HEK293 (cell line): ENCODE data around the gene ANKRD44.

Experiments used
- CTCF ChIA-PET: fragments of 350-600 bp; formaldehyde crosslinking; extraction: SDS; loops from one replicate; lab custom pipeline; 2021; ENCODE audit warnings: antibody characterized with exemption; lab: Yijun Ruan, JAX
- POLR2A ChIA-PET: fragments of 300-600 bp; formaldehyde crosslinking; extraction: SDS; loops from one replicate; lab custom pipeline; 2020; ENCODE audit warnings: antibody characterized with exemption, inconsistent platforms; lab: Yijun Ruan, JAX
- H3K27ac ChIP-seq: fragments of 200-500 bp; sonication (Bioruptor generic); 2 replicates; pipeline ENCODE4 v1.5.1; 2014; ENCODE audit warnings: low read depth, low read length, control low read depth, inconsistent platforms; ENCODE audit errors: extremely low read depth
- H3K36me3 ChIP-seq, 2 experiments: fragments of 200-500 bp in 1 of 2; sonication (Bioruptor generic) in 1 of 2; 1 replicate in 1 of 2; 2 replicates in 1 of 2; pipeline ENCODE4 v1.5.1; 2014 to 2017; ENCODE audit warnings: inconsistent platforms in 2 of 2, low read length in 2 of 2; ENCODE audit not compliant: control insufficient read depth in 2 of 2, insufficient read depth in 1 of 2
- H3K4me1 ChIP-seq: fragments of 200-500 bp; sonication (Bioruptor generic); 2 replicates; pipeline ENCODE4 v1.5.1; 2014; ENCODE audit warnings: mild to moderate bottlenecking, low read length, inconsistent platforms; ENCODE audit not compliant: control insufficient read depth, insufficient read depth
- H3K4me3 ChIP-seq: 2 replicates; pipeline ENCODE4 v1.5.1; 2011; ENCODE audit warnings: low read depth, mild to moderate bottlenecking, control low read depth, low read length, moderate library complexity
- H3K9me3 ChIP-seq: fragments of 200-500 bp; sonication (Bioruptor generic); 2 replicates; pipeline ENCODE4 v1.5.1; 2014; ENCODE audit warnings: low read depth, low read length, inconsistent platforms; ENCODE audit not compliant: control insufficient read depth, insufficient read depth
- CTCF ChIP-seq: fragments of 450-650 bp; formaldehyde crosslinking; IDR thresholded peaks from 2 replicates; pipeline ENCODE4 v1.5.1; 2016; ENCODE audit warnings: missing biosample characterization, missing genetic modification characterization
- HOXC10 ChIP-seq: sonication (generic); formaldehyde crosslinking; IDR thresholded peaks from 2 replicates; pipeline ENCODE4 v1.8.1; 2023; ENCODE audit warnings: mild to moderate bottlenecking, missing genetic modification reagents
- MZF1 ChIP-seq: fragments of 450-650 bp; formaldehyde crosslinking; IDR thresholded peaks from 2 replicates; pipeline ENCODE4 v1.5.1; 2017; ENCODE audit warnings: missing biosample characterization, missing genetic modification characterization, borderline replicate concordance
- SALL2 ChIP-seq: fragments of 450-650 bp; formaldehyde crosslinking; IDR thresholded peaks from 2 replicates; pipeline ENCODE4 v1.5.0; 2017; ENCODE audit warnings: missing biosample characterization, mild to moderate bottlenecking, missing genetic modification characterization, borderline replicate concordance
- SETDB1 ChIP-seq: IDR thresholded peaks from one replicate; pipeline ENCODE4 v1.6.1; 2017; ENCODE audit warnings: mild to moderate bottlenecking, low read length, moderate library complexity, mixed read lengths; ENCODE audit not compliant: insufficient read length
- TRIM28 ChIP-seq: IDR thresholded peaks from 2 replicates; pipeline ENCODE4 v1.6.1; 2011; ENCODE audit warnings: low read length, control low read depth, borderline replicate concordance
- WT1 ChIP-seq: fragments of 450-650 bp; formaldehyde crosslinking; IDR thresholded peaks from 2 replicates; pipeline ENCODE4 v1.5.1; 2016; ENCODE audit warnings: missing biosample characterization, missing genetic modification characterization
- ZBTB48 ChIP-seq: fragments of 450-650 bp; formaldehyde crosslinking; IDR thresholded peaks from 2 replicates; pipeline ENCODE4 v1.5.1; 2016; ENCODE audit warnings: missing biosample characterization, missing genetic modification characterization
- ZBTB6 ChIP-seq: fragments of 450-650 bp; formaldehyde crosslinking; IDR thresholded peaks from 2 replicates; pipeline ENCODE4 v1.5.1; 2017; ENCODE audit warnings: missing biosample characterization, missing genetic modification characterization
- ZEB2 ChIP-seq: fragments of 450-650 bp; formaldehyde crosslinking; IDR thresholded peaks from 2 replicates; pipeline ENCODE4 v1.5.1; 2016; ENCODE audit warnings: missing biosample characterization, missing genetic modification characterization
- ZFP69B ChIP-seq: fragments of 450-650 bp; formaldehyde crosslinking; IDR thresholded peaks from 2 replicates; pipeline ENCODE4 v1.5.1; 2016; ENCODE audit warnings: missing biosample characterization, missing genetic modification characterization
- ZNF175 ChIP-seq: fragments of 450-650 bp; formaldehyde crosslinking; IDR thresholded peaks from 2 replicates; pipeline ENCODE4 v1.5.1; 2016; ENCODE audit warnings: missing biosample characterization, missing genetic modification characterization
- ZNF23 ChIP-seq: fragments of 450-650 bp; formaldehyde crosslinking; IDR thresholded peaks from 2 replicates; pipeline ENCODE4 v1.5.1; 2016; ENCODE audit warnings: missing biosample characterization, missing genetic modification characterization, borderline replicate concordance
- ZNF362 ChIP-seq: fragments of 450-650 bp; formaldehyde crosslinking; IDR thresholded peaks from 2 replicates; pipeline ENCODE4 v1.5.1; 2016; ENCODE audit warnings: missing biosample characterization, missing genetic modification characterization
- ZNF416 ChIP-seq: fragments of 450-650 bp; formaldehyde crosslinking; IDR thresholded peaks from 2 replicates; pipeline ENCODE4 v1.5.1; 2016; ENCODE audit warnings: missing biosample characterization, missing genetic modification characterization
- ZNF449 ChIP-seq: fragments of 450-650 bp; formaldehyde crosslinking; IDR thresholded peaks from 2 replicates; pipeline ENCODE4 v1.5.1; 2017; ENCODE audit warnings: missing biosample characterization, mild to moderate bottlenecking, missing genetic modification characterization, moderate library complexity
- ZNF518A ChIP-seq: fragments of 450-650 bp; formaldehyde crosslinking; conservative IDR thresholded peaks from 2 replicates; pipeline ENCODE4 v1.5.1; 2016; ENCODE audit warnings: low read depth, missing biosample characterization, missing genetic modification characterization
- ZNF530 ChIP-seq: fragments of 450-650 bp; formaldehyde crosslinking; IDR thresholded peaks from 2 replicates; pipeline ENCODE4 v1.5.1; 2016; ENCODE audit warnings: low read depth, missing biosample characterization, missing genetic modification characterization
- ZNF544 ChIP-seq: fragments of 450-650 bp; formaldehyde crosslinking; IDR thresholded peaks from 2 replicates; pipeline ENCODE4 v1.5.0; 2017; ENCODE audit warnings: missing biosample characterization, missing genetic modification characterization
- ZNF776 ChIP-seq: fragments of 450-650 bp; formaldehyde crosslinking; IDR thresholded peaks from 2 replicates; pipeline ENCODE4 v1.5.0; 2017; ENCODE audit warnings: missing biosample characterization, missing genetic modification characterization, borderline replicate concordance
- ZNF777 ChIP-seq: fragments of 450-650 bp; formaldehyde crosslinking; IDR thresholded peaks from 2 replicates; pipeline ENCODE4 v1.5.1; 2017; ENCODE audit warnings: missing biosample characterization, missing genetic modification characterization, borderline replicate concordance

The ANKRD44 gene

GRCh38 chr2:197148401-197148800 is 162.2 kb downstream of the ANKRD44 start:
- peaks cover 7% of the 10 kb centered on the region; the same call in 1 of the 2 replicates for H3K4me1 ChIP-seq
- POLR2A ChIA-PET, result no interaction called here
- TF ChIP-seq CTCF (no peak), SETDB1 (no peak), ZNF175 (tag by site-specific recombination) (no peak), SALL2 (no peak), MZF1 (no peak), TRIM28 (no peak), ZNF362 (tag by site-specific recombination) (no peak), ZNF23 (tag by site-specific recombination) (no peak)
- TF ChIP-seq, all 188 proteins: peak for 0
- no peaks in the 10 kb centered on the region for H3K9me3 ChIP-seq
- no peak overlapping the region for H3K27ac ChIP-seq
- CTCF ChIA-PET, result interaction anchor here (0.7 kb wide), 1 partner anchor 20 kb away, joined by 3 read pairs; no protein-coding TSS in a partner anchor
- H3K36me3 ChIP-seq, result no peaks in the 10 kb centered on the region
- no peak overlapping the region for H3K4me3 ChIP-seq

- Histone ChIP-seq H3K4me3 (no peak overlapping the region), H3K9me3 (no peaks in the 10 kb centered on the region), H3K36me3 (no peaks in the 10 kb centered on the region), H3K27ac (no peak overlapping the region), H3K4me1 (peaks cover 7% of the 10 kb centered on the region; the same call in 1 of the 2 replicates)
- ChIA-PET CTCF (interaction anchor here (0.6 to 1.2 kb wide), 3 partner anchors 20 to 35 kb away, joined by 3 read pairs; no protein-coding TSS in a partner anchor), POLR2A (no interaction called here)
- TF ChIP-seq WT1 (no peak), ZEB2 (no peak), ZBTB48 (tag by site-specific recombination) (no peak), ZNF544 (tag by site-specific recombination) (no peak), ZBTB6 (tag by site-specific recombination) (no peak), ZNF776 (no peak), ZNF518A (no peak), ZNF449 (tag by site-specific recombination) (no peak), ZNF416 (tag by site-specific recombination) (no peak), HOXC10 (no peak), ZFP69B (no peak), ZNF777 (no peak), ZNF530 (tag by site-specific recombination) (no peak)
Observed at GRCh38 chr2:197147942-197148341, 162.6 kb downstream of the ANKRD44 start.
